ENCODE measurements around the gene UBA3. TPM values are rescaled to one million over a fixed set of nuclear protein-coding genes. Genes with fewer than 3 reads are reported as not detected.

Gene UBA3
- total and polyA plus RNA-seq, 2 donors from 2014 or later: 35.3 to 63.1 TPM

DNA sequence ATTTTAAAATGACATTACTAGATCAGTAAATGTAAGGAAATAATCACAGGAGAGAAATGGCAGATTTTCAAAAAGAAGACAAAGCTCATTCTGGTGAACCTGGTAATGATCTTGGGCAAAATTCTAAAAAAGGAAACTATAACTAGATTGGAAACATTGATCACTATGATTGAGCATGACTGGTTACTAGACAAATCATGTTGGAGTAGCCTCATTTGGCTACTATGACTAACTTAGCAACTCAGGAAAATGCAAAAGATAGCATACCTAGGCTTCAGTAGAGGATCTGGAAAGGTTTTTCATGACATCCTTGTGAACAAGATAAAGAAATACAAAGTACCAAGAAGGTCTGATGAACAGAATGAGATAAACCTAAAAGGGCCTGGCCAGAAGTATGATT lies 20.5 kb downstream of the UBA3 start:
- FAIRE-seq (no peak), DNase-seq (no peak)
- no peak overlapping the region for H3K9ac ChIP-seq (ENCODE audit: low read length in 3 of 3)
- TF ChIP-seq, protein P1, sequence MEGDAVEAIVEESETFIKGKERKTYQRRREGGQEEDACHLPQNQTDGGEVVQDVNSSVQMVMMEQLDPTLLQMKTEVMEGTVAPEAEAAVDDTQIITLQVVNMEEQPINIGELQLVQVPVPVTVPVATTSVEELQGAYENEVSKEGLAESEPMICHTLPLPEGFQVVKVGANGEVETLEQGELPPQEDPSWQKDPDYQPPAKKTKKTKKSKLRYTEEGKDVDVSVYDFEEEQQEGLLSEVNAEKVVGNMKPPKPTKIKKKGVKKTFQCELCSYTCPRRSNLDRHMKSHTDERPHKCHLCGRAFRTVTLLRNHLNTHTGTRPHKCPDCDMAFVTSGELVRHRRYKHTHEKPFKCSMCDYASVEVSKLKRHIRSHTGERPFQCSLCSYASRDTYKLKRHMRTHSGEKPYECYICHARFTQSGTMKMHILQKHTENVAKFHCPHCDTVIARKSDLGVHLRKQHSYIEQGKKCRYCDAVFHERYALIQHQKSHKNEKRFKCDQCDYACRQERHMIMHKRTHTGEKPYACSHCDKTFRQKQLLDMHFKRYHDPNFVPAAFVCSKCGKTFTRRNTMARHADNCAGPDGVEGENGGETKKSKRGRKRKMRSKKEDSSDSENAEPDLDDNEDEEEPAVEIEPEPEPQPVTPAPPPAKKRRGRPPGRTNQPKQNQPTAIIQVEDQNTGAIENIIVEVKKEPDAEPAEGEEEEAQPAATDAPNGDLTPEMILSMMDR (IDR thresholded peaks at IDR 0.05; ENCODE audit: borderline replicate concordance, extremely low read depth, insufficient read depth): no peak
- no peak overlapping the region for H3K27ac ChIP-seq (ENCODE audit: low read depth in 2 of 2, low read length in 2 of 2)
- intact Hi-C loops (cut with DNase I): no loop called here
- no peaks in the 10 kb centered on the region for H3K4me1 ChIP-seq (ENCODE audit: control insufficient read depth in 2 of 3, insufficient read depth in 2 of 3, low read depth in 1 of 3, low read length in 3 of 3)
- no peaks in the 10 kb centered on the region for H3K9me3 ChIP-seq (ENCODE audit: control insufficient read depth in 2 of 3, insufficient read depth in 1 of 3, low read length in 3 of 3)
- peaks cover 17 to 30% (median 24%) of the 10 kb centered on the region in 3 donors for H3K36me3 ChIP-seq (ENCODE audit: control insufficient read depth in 2 of 3, insufficient read depth in 3 of 3, low read length in 3 of 3)
- H3K4me3 ChIP-seq (ENCODE audit: low read length in 3 of 3): no peak overlapping the region
- H3K27me3 ChIP-seq (ENCODE audit: control insufficient read depth, insufficient read depth, low read length): no peaks in the 10 kb centered on the region

DNA sequence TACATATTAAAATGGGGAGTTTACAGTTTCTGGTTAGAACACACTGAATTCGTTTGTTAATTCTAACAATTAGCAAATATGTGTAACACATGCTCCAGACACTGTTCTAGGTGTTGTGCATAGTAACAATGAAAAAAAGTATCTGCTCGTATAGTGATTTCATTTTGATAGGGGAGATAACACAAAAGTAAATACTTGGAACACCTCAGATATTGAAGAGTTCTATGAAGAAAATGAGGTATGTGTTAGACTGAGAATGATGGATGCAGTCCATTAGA lies 21.3 kb downstream of the UBA3 start:
- H3K4me1 ChIP-seq (ENCODE audit: control insufficient read depth in 2 of 3, insufficient read depth in 2 of 3, low read depth in 1 of 3, low read length in 3 of 3): no peaks in the 10 kb centered on the region
- intact Hi-C loops (cut with DNase I): no loop called here
- H3K27ac ChIP-seq (ENCODE audit: low read depth in 2 of 2, low read length in 2 of 2): no peak overlapping the region
- H3K36me3 ChIP-seq (ENCODE audit: control insufficient read depth in 2 of 3, insufficient read depth in 3 of 3, low read length in 3 of 3): peaks cover 17 to 30% (median 25%) of the 10 kb centered on the region in 3 donors
- DNase-seq (no peak), FAIRE-seq (no peak)
- no peak overlapping the region for H3K4me3 ChIP-seq (ENCODE audit: low read length in 3 of 3)
- H3K9me3 ChIP-seq (ENCODE audit: control insufficient read depth in 2 of 3, insufficient read depth in 1 of 3, low read length in 3 of 3): no peaks in the 10 kb centered on the region
- no peaks in the 10 kb centered on the region for H3K27me3 ChIP-seq (ENCODE audit: control insufficient read depth, insufficient read depth, low read length)
- H3K9ac ChIP-seq (ENCODE audit: low read length in 3 of 3): no peak overlapping the region
- TF ChIP-seq, protein P1 (IDR thresholded peaks at IDR 0.05; ENCODE audit: borderline replicate concordance, extremely low read depth, insufficient read depth): no peak

DNA sequence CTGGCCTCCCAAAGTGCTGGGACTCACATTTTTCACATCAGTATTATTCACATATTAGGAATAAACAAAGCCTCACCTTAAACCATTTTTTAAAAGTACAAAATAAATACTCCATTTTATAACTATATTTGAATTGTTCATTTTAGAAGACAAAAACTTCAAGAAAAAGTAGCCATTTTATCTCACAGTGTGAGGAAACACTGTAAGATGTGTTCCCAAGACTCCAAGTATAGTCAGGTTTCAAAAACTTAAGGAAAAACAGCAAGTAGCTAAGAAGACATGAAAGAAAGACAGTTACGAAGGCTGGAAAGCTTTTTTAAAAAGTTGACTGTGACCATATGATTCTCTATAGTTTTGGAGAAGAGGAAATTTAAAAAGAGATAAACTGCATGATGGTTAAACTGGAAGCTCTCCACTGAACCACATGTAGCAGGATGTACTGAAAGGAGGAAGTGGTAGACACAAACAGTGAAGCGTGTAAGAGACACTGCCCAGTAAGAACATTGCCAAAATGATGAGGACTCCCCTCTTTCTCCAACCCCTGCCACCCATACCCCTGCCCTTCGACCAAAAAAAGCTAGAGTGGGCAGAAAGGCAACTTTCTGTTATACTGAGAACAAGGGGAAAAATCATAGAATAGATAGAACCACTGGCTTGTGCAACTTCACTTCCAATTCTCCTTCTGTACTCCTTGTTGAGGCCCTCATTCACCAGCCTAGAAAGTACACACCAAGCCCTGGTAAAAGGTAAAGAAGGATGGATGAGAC lies 21.8 kb downstream of the UBA3 start:
- no peaks in the 10 kb centered on the region for H3K27me3 ChIP-seq (ENCODE audit: control insufficient read depth, insufficient read depth, low read length)
- H3K9ac ChIP-seq (ENCODE audit: low read length in 3 of 3): no peak overlapping the region
- H3K4me1 ChIP-seq (ENCODE audit: control insufficient read depth in 2 of 3, insufficient read depth in 2 of 3, low read depth in 1 of 3, low read length in 3 of 3): no peaks in the 10 kb centered on the region
- no peak overlapping the region for H3K27ac ChIP-seq (ENCODE audit: low read depth in 2 of 2, low read length in 2 of 2)
- DNase-seq (no peak), FAIRE-seq (no peak)
- H3K9me3 ChIP-seq (ENCODE audit: control insufficient read depth in 2 of 3, insufficient read depth in 1 of 3, low read length in 3 of 3): no peaks in the 10 kb centered on the region
- H3K36me3 ChIP-seq (ENCODE audit: control insufficient read depth in 2 of 3, insufficient read depth in 3 of 3, low read length in 3 of 3): peaks cover 17 to 30% (median 25%) of the 10 kb centered on the region in 3 donors
- intact Hi-C loops (cut with DNase I): no loop called here
- TF ChIP-seq, protein P1 (IDR thresholded peaks at IDR 0.05; ENCODE audit: borderline replicate concordance, extremely low read depth, insufficient read depth): no peak
- H3K4me3 ChIP-seq (ENCODE audit: low read length in 3 of 3): no peak overlapping the region
